ENCODE data around the gene KIF18B.

Gene KIF18B

GRCh38 chr17:44971776-44972483 lies 24.4 kb upstream of the KIF18B start:
- DNase-seq (ENCODE audit: low read depth in 1 of 2, low spot score in 1 of 2): no peak
- Histone ChIP-seq H3K4me3 (replicated peaks; ENCODE audit: insufficient read depth, low read length) (no peak overlapping the region), H3K27ac (replicated peaks) (no peak overlapping the region), H3K27me3 (ENCODE audit: insufficient read depth, poor library complexity, severe bottlenecking) (peaks cover 51% of the 10 kb centered on the region)
- TF ChIP-seq SPI1 (IDR thresholded peaks at IDR 0.05; ENCODE audit: borderline replicate concordance, low read depth) (no peak), POLR2AphosphoS5 (IDR thresholded peaks at IDR 0.05; ENCODE audit: low read depth) (no peak), GABPA (IDR thresholded peaks at IDR 0.05; ENCODE audit: low read depth) (no peak)
- TF ChIP-seq, protein P1, sequence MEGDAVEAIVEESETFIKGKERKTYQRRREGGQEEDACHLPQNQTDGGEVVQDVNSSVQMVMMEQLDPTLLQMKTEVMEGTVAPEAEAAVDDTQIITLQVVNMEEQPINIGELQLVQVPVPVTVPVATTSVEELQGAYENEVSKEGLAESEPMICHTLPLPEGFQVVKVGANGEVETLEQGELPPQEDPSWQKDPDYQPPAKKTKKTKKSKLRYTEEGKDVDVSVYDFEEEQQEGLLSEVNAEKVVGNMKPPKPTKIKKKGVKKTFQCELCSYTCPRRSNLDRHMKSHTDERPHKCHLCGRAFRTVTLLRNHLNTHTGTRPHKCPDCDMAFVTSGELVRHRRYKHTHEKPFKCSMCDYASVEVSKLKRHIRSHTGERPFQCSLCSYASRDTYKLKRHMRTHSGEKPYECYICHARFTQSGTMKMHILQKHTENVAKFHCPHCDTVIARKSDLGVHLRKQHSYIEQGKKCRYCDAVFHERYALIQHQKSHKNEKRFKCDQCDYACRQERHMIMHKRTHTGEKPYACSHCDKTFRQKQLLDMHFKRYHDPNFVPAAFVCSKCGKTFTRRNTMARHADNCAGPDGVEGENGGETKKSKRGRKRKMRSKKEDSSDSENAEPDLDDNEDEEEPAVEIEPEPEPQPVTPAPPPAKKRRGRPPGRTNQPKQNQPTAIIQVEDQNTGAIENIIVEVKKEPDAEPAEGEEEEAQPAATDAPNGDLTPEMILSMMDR (IDR thresholded peaks at IDR 0.05; ENCODE audit: insufficient read depth, low read length): no peak
- TF ChIP-seq, protein P2, sequence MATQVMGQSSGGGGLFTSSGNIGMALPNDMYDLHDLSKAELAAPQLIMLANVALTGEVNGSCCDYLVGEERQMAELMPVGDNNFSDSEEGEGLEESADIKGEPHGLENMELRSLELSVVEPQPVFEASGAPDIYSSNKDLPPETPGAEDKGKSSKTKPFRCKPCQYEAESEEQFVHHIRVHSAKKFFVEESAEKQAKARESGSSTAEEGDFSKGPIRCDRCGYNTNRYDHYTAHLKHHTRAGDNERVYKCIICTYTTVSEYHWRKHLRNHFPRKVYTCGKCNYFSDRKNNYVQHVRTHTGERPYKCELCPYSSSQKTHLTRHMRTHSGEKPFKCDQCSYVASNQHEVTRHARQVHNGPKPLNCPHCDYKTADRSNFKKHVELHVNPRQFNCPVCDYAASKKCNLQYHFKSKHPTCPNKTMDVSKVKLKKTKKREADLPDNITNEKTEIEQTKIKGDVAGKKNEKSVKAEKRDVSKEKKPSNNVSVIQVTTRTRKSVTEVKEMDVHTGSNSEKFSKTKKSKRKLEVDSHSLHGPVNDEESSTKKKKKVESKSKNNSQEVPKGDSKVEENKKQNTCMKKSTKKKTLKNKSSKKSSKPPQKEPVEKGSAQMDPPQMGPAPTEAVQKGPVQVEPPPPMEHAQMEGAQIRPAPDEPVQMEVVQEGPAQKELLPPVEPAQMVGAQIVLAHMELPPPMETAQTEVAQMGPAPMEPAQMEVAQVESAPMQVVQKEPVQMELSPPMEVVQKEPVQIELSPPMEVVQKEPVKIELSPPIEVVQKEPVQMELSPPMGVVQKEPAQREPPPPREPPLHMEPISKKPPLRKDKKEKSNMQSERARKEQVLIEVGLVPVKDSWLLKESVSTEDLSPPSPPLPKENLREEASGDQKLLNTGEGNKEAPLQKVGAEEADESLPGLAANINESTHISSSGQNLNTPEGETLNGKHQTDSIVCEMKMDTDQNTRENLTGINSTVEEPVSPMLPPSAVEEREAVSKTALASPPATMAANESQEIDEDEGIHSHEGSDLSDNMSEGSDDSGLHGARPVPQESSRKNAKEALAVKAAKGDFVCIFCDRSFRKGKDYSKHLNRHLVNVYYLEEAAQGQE (IDR thresholded peaks at IDR 0.05; ENCODE audit: insufficient replicate concordance, low read depth): no peak

DNA sequence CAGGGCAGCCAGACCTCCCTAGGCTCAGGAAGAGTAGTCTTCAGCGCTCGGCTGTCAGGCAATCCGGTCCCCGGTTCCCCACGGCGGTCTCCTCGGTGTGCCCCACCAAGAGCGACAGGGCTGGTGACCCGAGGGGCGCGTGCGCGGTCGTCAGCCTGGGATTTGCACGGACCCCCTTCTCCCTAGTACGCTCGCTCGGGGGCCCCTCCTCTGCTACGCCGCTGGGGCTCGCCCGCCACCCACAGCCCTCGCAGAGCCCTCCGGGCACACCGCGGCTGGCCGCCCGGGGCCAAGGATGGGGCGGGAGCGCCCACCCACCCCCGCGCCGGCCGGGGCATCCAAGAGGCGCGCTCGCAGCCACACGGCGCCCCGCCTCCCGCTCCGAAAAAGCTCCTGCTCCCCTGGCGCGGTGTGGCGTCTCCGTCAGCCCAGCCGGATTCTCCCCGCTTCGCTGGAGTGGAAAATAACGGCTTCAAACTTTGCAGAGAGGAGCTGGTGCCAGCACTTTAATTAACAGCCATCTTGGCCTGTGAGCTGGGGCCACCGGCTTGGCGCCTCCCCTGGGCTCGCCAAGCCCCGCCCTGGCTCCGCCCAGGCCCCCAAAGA lies 22.7 kb upstream of the KIF18B start:
- DNase-seq (ENCODE audit: low read depth in 1 of 2, low spot score in 1 of 2): no peak
- Histone ChIP-seq H3K27ac (replicated peaks) (no peak overlapping the region), H3K27me3 (ENCODE audit: insufficient read depth, poor library complexity, severe bottlenecking) (peaks cover 50% of the 10 kb centered on the region), H3K4me3 (replicated peaks; ENCODE audit: insufficient read depth, low read length) (peak overlapping the region; percentile 6; the same call in 1 of the 2 replicates)
- no peak for TF ChIP-seq POLR2AphosphoS5 (IDR thresholded peaks at IDR 0.05; ENCODE audit: low read depth)
- TF ChIP-seq, protein P2 (IDR thresholded peaks at IDR 0.05; ENCODE audit: insufficient replicate concordance, low read depth): no peak
- no peak for TF ChIP-seq GABPA (IDR thresholded peaks at IDR 0.05; ENCODE audit: low read depth)
- TF ChIP-seq, protein P1 (IDR thresholded peaks at IDR 0.05; ENCODE audit: insufficient read depth, low read length): no peak
- TF ChIP-seq SPI1 (IDR thresholded peaks at IDR 0.05; ENCODE audit: borderline replicate concordance, low read depth): no peak

DNA sequence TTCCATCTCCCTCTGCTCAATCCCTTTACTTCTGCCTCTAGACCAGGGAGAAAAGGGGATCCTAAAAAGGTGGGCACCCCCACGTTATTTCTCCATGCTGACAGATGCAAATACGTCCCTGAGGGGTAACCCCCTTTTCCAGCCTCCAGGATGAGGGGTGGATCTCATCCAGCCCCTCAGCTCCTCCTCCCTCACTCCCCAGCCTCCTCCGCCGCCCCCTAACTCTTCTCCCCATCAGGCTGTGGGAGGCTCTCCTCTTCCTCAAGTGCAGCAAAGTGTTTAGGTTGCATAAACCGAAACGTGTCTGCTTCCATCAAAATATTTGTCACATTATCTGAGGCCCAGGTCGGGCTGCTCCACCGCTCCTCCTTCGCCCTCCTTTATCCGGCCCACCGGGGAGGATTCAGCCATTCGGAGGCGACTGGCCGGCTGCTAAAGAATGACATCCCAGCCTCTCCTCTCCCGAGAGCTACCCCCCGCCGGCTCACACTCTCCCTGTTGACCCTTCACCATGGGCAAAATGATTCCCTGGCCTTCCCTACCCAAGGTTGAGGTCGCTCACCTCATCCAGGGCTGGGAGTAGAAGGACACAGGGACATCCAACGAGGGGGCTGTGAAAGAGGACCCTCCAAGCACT lies 21.7 kb upstream of the KIF18B start:
- Histone ChIP-seq H3K4me3 (replicated peaks; ENCODE audit: insufficient read depth, low read length) (no peak overlapping the region), H3K27me3 (ENCODE audit: insufficient read depth, poor library complexity, severe bottlenecking) (peaks cover 48% of the 10 kb centered on the region), H3K27ac (replicated peaks) (no peak overlapping the region)
- TF ChIP-seq, protein P1 (IDR thresholded peaks at IDR 0.05; ENCODE audit: insufficient read depth, low read length): no peak
- no peak for TF ChIP-seq SPI1 (IDR thresholded peaks at IDR 0.05; ENCODE audit: borderline replicate concordance, low read depth)
- TF ChIP-seq, protein P2 (IDR thresholded peaks at IDR 0.05; ENCODE audit: insufficient replicate concordance, low read depth): no peak
- TF ChIP-seq POLR2AphosphoS5 (IDR thresholded peaks at IDR 0.05; ENCODE audit: low read depth): no peak
- no peak for TF ChIP-seq GABPA (IDR thresholded peaks at IDR 0.05; ENCODE audit: low read depth)
- no peak for DNase-seq (ENCODE audit: low read depth in 1 of 2, low spot score in 1 of 2)

Measured in HL-60 (cell line).